OCI-LY3 (cell line): ENCODE results near the gene TRIP11.

Experiments used
- H2AFZ ChIP-seq: fragments of 200-600, 300-600 bp; shearing (Covaris generic); 2 replicates; pipeline ENCODE4 v1.6.0; 2014; ENCODE audit warnings: antibody characterized with exemption, low read depth, low read length
- H3K27ac ChIP-seq: fragments of 200-600, 300-600 bp; sonication (generic); 2 replicates; pipeline ENCODE4 v1.5.1; 2014; ENCODE audit warnings: mild to moderate bottlenecking, low read length, moderate library complexity, mixed read lengths
- H3K27me3 ChIP-seq: fragments of 200-600, 300-600 bp; sonication (generic); 2 replicates; pipeline ENCODE4 v1.6.1; 2014; ENCODE audit warnings: low read depth, low read length, mixed read lengths
- H3K36me3 ChIP-seq: fragments of 200-600, 300-600 bp; sonication (generic); replicated peaks from 2 replicates; pipeline ENCODE3; 2014; ENCODE audit warnings: low read depth, low read length, mixed read lengths
- H3K4me1 ChIP-seq: fragments of 300-600, 200-600 bp; sonication (generic); 2 replicates; pipeline ENCODE4 v1.6.1; 2014; ENCODE audit warnings: low read length, mixed read lengths
- H3K4me2 ChIP-seq: fragments of 200-600, 300-600 bp; sonication (generic); 2 replicates; pipeline ENCODE4 v1.6.1; 2014; ENCODE audit warnings: low read length, mixed read lengths
- H3K4me3 ChIP-seq: fragments of 300-600, 200-600 bp; sonication (generic); 2 replicates; pipeline ENCODE4 v1.5.1; 2014; ENCODE audit warnings: antibody characterized with exemption, mild to moderate bottlenecking, low read length, moderate library complexity
- H3K79me2 ChIP-seq: fragments of 300-600, 200-600 bp; shearing (Covaris generic); 2 replicates; pipeline ENCODE4 v1.6.1; 2014; ENCODE audit warnings: mild to moderate bottlenecking, low read length, mixed read lengths
- H3K9ac ChIP-seq: fragments of 300-600, 200-600 bp; shearing (Covaris generic); 2 replicates; pipeline ENCODE4 v1.6.0; 2014; ENCODE audit warnings: mild to moderate bottlenecking, low read length, moderate library complexity
- H3K9me3 ChIP-seq: fragments of 200-600, 300-600 bp; shearing (Covaris generic); 2 replicates; pipeline ENCODE4 v1.6.1; 2014; ENCODE audit warnings: low read length, mixed read lengths; ENCODE audit not compliant: insufficient read depth
- H4K20me1 ChIP-seq: fragments of 200-600, 300-600 bp; sonication (generic); 2 replicates; pipeline ENCODE4 v1.6.1; 2016; ENCODE audit warnings: low read length, mixed read lengths; ENCODE audit not compliant: insufficient read depth
- CTCF ChIP-seq: fragments of 200-600, 300-600 bp; sonication (generic); IDR thresholded peaks from 2 replicates; pipeline ENCODE4 v1.5.1; 2014; ENCODE audit warnings: antibody characterized with exemption, low read length, low read depth
- EZH2phosphoT487 ChIP-seq: fragments of 200-600 bp; shearing (Covaris generic); IDR thresholded peaks from 2 replicates; pipeline ENCODE4 v1.6.1; 2018; ENCODE audit warnings: antibody characterized with exemption, mixed run types, low read depth

The TRIP11 gene

GRCh38 chr14:91925727-91926121 lies 114.1 kb downstream of the TRIP11 start:
- Histone ChIP-seq H2AFZ (no peak overlapping the region), H3K27ac (no peak overlapping the region), H3K4me2 (no peak overlapping the region), H3K9me3 (no peaks in the 10 kb centered on the region), H3K27me3 (no peaks in the 10 kb centered on the region), H3K4me1 (no peaks in the 10 kb centered on the region), H3K79me2 (no peaks in the 10 kb centered on the region), H3K36me3 (no peaks in the 10 kb centered on the region), H4K20me1 (no peaks in the 10 kb centered on the region), H3K9ac (no peak overlapping the region), H3K4me3 (no peak overlapping the region)
- no peak for TF ChIP-seq EZH2phosphoT487
- no peak for TF ChIP-seq CTCF

- H3K4me3 ChIP-seq = no peak overlapping the region
- H3K4me1 ChIP-seq = no peaks in the 10 kb centered on the region
- no peak overlapping the region for H3K9ac ChIP-seq
- no peak overlapping the region for H3K27ac ChIP-seq
- H3K36me3 ChIP-seq = no peaks in the 10 kb centered on the region
- TF ChIP-seq CTCF = 0 out of 2 replicates have a peak, but pooled peaks have one; percentile 10
- no peak for TF ChIP-seq EZH2phosphoT487
- no peaks in the 10 kb centered on the region for H3K9me3 ChIP-seq
- H3K27me3 ChIP-seq = no peaks in the 10 kb centered on the region
- H2AFZ ChIP-seq = no peak overlapping the region
- H3K4me2 ChIP-seq = no peak overlapping the region
- no peaks in the 10 kb centered on the region for H3K79me2 ChIP-seq
- H4K20me1 ChIP-seq = no peaks in the 10 kb centered on the region
Measured at GRCh38 chr14:91925001-91925726, 114.7 kb downstream of the TRIP11 start.

- Histone ChIP-seq H3K9me3 (no peaks in the 10 kb centered on the region), H2AFZ (no peak overlapping the region), H3K79me2 (no peaks in the 10 kb centered on the region), H3K27me3 (0 out of 2 replicates have a peak, but pooled peaks cover 5% of the 10 kb centered on the region), H3K27ac (no peak overlapping the region), H3K4me3 (no peak overlapping the region), H3K9ac (no peak overlapping the region), H3K4me2 (no peak overlapping the region), H4K20me1 (no peaks in the 10 kb centered on the region), H3K36me3 (no peaks in the 10 kb centered on the region), H3K4me1 (no peaks in the 10 kb centered on the region)
- TF ChIP-seq CTCF (no peak), EZH2phosphoT487 (no peak)
Measured at GRCh38 chr14:91920526-91920925, 119.3 kb downstream of the TRIP11 start.

GRCh38 chr14:91919814-91920213 lies 120.0 kb downstream of the TRIP11 start:
- Histone ChIP-seq H2AFZ (no peak overlapping the region), H3K4me1 (no peaks in the 10 kb centered on the region), H3K27ac (no peak overlapping the region), H3K9me3 (no peaks in the 10 kb centered on the region), H3K9ac (no peak overlapping the region), H3K36me3 (no peaks in the 10 kb centered on the region), H3K79me2 (no peaks in the 10 kb centered on the region), H3K27me3 (0 out of 2 replicates have a peak, but pooled peaks cover 5% of the 10 kb centered on the region), H4K20me1 (no peaks in the 10 kb centered on the region), H3K4me3 (no peak overlapping the region), H3K4me2 (no peak overlapping the region)
- TF ChIP-seq CTCF = no peak
